Ascending aorta (tissue), 2 donors: ENCODE results near the gene EFHD2. TPM values are rescaled to one million over a fixed set of nuclear protein-coding genes. Genes with fewer than 3 reads are reported as not detected.

Experiments used
- DNase-seq, 2 donors: peaks; one replicate each; pipeline ENCODE4 v3.0.0-alpha.2; 2019; ENCODE audit warnings: low spot score in 2 of 2
- H3K27ac ChIP-seq, 2 donors: fragments of 200-600 bp; sonication (generic); one replicate each; pipeline ENCODE4 v1.5.1; 2016 to 2017; ENCODE audit warnings: mild to moderate bottlenecking in 1 of 2
- H3K27me3 ChIP-seq: fragments of 200-600 bp; sonication (generic); one replicate; pipeline ENCODE4 v1.5.1; 2017
- H3K36me3 ChIP-seq, 2 donors: fragments of 200-600 bp; sonication (generic); one replicate each; pipeline ENCODE4 v1.5.1; 2016
- H3K4me1 ChIP-seq, 2 donors: fragments of 200-600 bp; sonication (generic); one replicate each; pipeline ENCODE4 v1.5.1; 2016 to 2017; ENCODE audit warnings: mild to moderate bottlenecking in 1 of 2
- H3K4me3 ChIP-seq, 2 donors: fragments of 200-600 bp; sonication (generic); one replicate each; pipeline ENCODE4 v1.5.1; 2016 to 2017; ENCODE audit warnings: mild to moderate bottlenecking in 1 of 2
- H3K9me3 ChIP-seq, 2 donors: fragments of 200-600 bp; sonication (generic); one replicate each; pipeline ENCODE4 v1.5.1; 2016
- intact Hi-C: fragments of 100-400 bp; cut with DNase I; formaldehyde crosslinking; loops from one replicate; pipeline ENCODE4 v1.15.1; 2023
- total RNA-seq: library from RNA; depleted of rRNA; stranded (reverse); fragments of >200 nt; gene quantifications from one replicate; pipeline ENCODE4 v1.1.0, GENCODE V29; 2016
- TF ChIP-seq, protein P1 (sequence below), 3 experiments: fragments of 200-600 bp in 2 of 3; fragments of 450-650 bp in 1 of 3; sonication (generic) in 2 of 3; IDR thresholded peaks; one replicate each; pipeline ENCODE4 v1.5.1; 2016 to 2019; ENCODE audit warnings: antibody characterized with exemption in 3 of 3, mild to moderate bottlenecking in 1 of 3, moderate library complexity in 1 of 3

The EFHD2 gene
- total RNA-seq, 1 donor from 2014 or later = 116 TPM

DNA sequence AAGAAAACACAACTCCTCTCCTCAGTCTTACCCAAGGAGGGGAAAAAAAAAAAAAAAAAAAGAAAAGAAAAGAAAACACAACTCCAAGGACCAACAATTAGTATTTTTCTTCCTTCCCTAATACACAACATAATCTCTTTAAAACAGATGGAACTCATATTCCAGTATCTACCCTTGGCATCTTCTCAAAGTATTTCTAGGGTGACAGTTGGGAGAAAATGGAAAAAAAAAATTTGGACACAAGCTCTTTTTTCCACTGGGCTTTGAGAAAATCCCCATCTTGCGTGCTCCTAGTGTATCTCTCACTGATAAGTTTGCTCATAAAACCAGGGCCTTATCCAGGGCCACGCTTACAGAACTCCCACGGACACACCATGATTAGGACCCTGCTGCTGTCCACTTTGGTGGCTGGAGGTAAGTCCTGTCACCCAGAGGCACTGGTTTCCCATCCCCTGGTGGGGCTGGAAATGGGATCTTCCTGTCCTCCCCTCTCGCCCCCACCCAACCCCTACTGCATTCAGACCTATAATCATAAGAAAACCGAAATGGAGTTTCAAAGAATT, 66.1 kb downstream of the EFHD2 start, which contains the start of gene CELA2B:
Gene CELA2B (plus strand): TSS at position 353 of the 563 bp plus-strand sequence. CDS start 22 bp downstream, at position 375.
- no peaks in the 10 kb centered on the region for H3K4me1 ChIP-seq
- DNase-seq = no peak
- no peaks in the 10 kb centered on the region for H3K36me3 ChIP-seq
- H3K4me3 ChIP-seq = no peak within 1 kb of the TSS
- intact Hi-C loops = no loop called here
- H3K27ac ChIP-seq = no peak within 1 kb of the TSS
- no peaks in the 10 kb centered on the region for H3K27me3 ChIP-seq
- no peaks in the 10 kb centered on the region for H3K9me3 ChIP-seq
- TF ChIP-seq, protein P1, sequence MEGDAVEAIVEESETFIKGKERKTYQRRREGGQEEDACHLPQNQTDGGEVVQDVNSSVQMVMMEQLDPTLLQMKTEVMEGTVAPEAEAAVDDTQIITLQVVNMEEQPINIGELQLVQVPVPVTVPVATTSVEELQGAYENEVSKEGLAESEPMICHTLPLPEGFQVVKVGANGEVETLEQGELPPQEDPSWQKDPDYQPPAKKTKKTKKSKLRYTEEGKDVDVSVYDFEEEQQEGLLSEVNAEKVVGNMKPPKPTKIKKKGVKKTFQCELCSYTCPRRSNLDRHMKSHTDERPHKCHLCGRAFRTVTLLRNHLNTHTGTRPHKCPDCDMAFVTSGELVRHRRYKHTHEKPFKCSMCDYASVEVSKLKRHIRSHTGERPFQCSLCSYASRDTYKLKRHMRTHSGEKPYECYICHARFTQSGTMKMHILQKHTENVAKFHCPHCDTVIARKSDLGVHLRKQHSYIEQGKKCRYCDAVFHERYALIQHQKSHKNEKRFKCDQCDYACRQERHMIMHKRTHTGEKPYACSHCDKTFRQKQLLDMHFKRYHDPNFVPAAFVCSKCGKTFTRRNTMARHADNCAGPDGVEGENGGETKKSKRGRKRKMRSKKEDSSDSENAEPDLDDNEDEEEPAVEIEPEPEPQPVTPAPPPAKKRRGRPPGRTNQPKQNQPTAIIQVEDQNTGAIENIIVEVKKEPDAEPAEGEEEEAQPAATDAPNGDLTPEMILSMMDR (IDR thresholded peaks at IDR 0.05) = no peak

- no peak overlapping the region for H3K4me3 ChIP-seq
- intact Hi-C loops = no loop called here
- TF ChIP-seq, protein P1 (IDR thresholded peaks at IDR 0.05) = no peak
- no peaks in the 10 kb centered on the region for H3K36me3 ChIP-seq
- no peaks in the 10 kb centered on the region for H3K27me3 ChIP-seq
- H3K9me3 ChIP-seq = no peaks in the 10 kb centered on the region
- DNase-seq = no peak
- no peaks in the 10 kb centered on the region for H3K4me1 ChIP-seq
- H3K27ac ChIP-seq = no peak overlapping the region
These were observed 67.2 kb downstream of the EFHD2 start for GRCh38 chr1:15476927-15477326.

DNA sequence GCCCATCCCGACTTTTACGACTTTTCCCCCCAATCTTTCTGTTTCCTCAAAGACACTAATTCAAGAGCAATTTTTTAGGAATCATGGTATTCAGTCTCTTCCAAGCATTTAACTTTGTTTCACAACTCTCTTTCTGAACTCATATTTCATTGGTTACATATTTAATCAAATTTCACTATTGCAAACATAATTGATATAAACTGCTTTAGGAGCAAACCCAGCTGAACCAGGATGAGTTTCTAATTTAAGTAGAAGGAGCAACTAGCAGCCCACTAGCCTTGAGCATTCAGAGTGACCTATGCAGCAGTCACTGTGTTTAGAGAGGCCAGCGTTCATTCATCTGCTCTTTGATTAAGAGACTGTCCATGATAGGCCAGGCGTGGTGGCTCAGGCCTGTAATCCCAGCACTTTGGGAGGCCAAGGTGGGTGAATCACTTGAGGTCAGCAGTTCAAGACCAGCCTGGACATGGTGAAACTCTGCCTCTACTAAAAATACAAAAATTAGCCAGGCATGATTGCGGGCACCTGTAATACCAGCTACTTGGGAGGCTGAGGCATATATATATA, 68.0 kb downstream of the EFHD2 start:
- H3K9me3 ChIP-seq = no peaks in the 10 kb centered on the region
- no peak for DNase-seq
- H3K27me3 ChIP-seq = no peaks in the 10 kb centered on the region
- H3K4me1 ChIP-seq = no peaks in the 10 kb centered on the region
- no peaks in the 10 kb centered on the region for H3K36me3 ChIP-seq
- TF ChIP-seq, protein P1 (IDR thresholded peaks at IDR 0.05) = no peak
- no peak overlapping the region for H3K4me3 ChIP-seq
- no peak overlapping the region for H3K27ac ChIP-seq
- intact Hi-C loops = no loop called here

Other genes with a start within 250 kb of the EFHD2 start
- not detected for gene FHAD1, start 162.7 kb upstream of the EFHD2 start, total RNA-seq
- gene CTRC, start 28.6 kb downstream of the EFHD2 start, total RNA-seq = not detected
- not detected for gene CELA2A, start 46.8 kb downstream of the EFHD2 start, total RNA-seq
- not detected for gene CELA2B, start 66.2 kb downstream of the EFHD2 start, total RNA-seq
- 15.5 TPM for gene CASP9, start 114.3 kb downstream of the EFHD2 start, total RNA-seq
- gene DNAJC16, start 117.0 kb downstream of the EFHD2 start, total RNA-seq = 11.4 TPM
- 1.1 TPM for gene AGMAT, start 175.2 kb downstream of the EFHD2 start, total RNA-seq
- gene DDI2, start 207.6 kb downstream of the EFHD2 start, total RNA-seq = 13.0 TPM